Effector memory CD8-positive, alpha-beta T cell (primary cell): Measurements from ENCODE around the gene HEBP2.

Source experiments
- ATAC-seq: fragments of 150-1000 bp; cut with Tn5 transposase; replicated peaks from 2 replicates; pipeline ENCODE4 v1.10.0; 2021; ENCODE audit warnings: mild to moderate bottlenecking, moderate library complexity
- DNase-seq, 3 experiments: peaks; one replicate each; pipeline ENCODE4 v3.0.0; 2021
- H3K27ac Mint-ChIP-seq, 2 donors: one replicate each; pipeline ENCODE4 v1.8.0; 2022; ENCODE audit warnings: mild to moderate bottlenecking in 2 of 2, mixed read lengths in 2 of 2, moderate library complexity in 2 of 2
- H3K27me3 Mint-ChIP-seq, 2 donors: one replicate each; pipeline ENCODE4 v1.8.0; 2022; ENCODE audit warnings: mixed read lengths in 2 of 2
- H3K36me3 Mint-ChIP-seq: one replicate; pipeline ENCODE4 v1.8.0; 2022; ENCODE audit warnings: mild to moderate bottlenecking, moderate library complexity, mixed read lengths; ENCODE audit not compliant: insufficient read depth
- H3K4me1 Mint-ChIP-seq, 2 donors: one replicate each; pipeline ENCODE4 v1.8.0; 2022; ENCODE audit warnings: low read depth in 2 of 2, mixed read lengths in 2 of 2
- H3K4me3 Mint-ChIP-seq, 2 donors: one replicate each; pipeline ENCODE4 v1.8.0; 2022; ENCODE audit warnings: mild to moderate bottlenecking in 2 of 2, mixed read lengths in 2 of 2, moderate library complexity in 2 of 2
- H3K9me3 Mint-ChIP-seq, 2 donors: one replicate each; pipeline ENCODE4 v1.8.0; 2022; ENCODE audit warnings: mixed read lengths in 2 of 2

HEBP2 gene

DNA sequence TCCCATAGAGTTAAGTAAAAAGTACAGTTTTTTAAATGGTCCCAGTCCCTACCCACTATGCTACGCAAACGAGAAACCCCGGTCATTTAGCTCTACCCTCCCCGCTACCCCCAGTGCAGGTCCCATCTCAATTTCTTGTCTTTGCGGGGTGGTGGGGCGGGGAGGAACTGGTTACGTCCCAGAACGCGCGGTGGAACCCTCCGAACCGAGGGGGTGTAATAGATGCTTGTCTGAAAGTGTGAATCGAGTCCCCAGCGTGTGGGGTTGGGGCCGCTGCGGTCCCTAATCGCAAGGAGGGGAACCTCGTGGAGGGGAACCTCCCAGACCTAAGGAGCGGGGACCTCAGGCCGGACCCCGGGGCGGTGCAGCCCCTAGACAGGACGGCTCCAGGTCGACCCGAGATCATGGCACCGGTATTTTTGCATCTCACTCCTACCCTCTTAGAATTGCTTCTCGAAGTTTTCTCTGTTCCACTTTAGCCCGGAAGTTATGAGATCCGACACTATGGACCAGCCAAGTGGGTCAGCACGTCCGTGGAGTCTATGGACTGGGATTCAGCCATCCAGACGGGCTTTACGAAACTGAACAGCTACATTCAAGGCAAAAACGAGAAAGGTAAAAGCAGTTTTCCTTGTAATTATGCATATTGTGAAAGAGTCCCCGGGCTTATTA, 779 bp downstream of the HEBP2 start:
- ATAC-seq (peak; percentile 26), DNase-seq (peak in 2 of 3 experiments; percentile 3 to 8)
- H3K4me3 Mint-ChIP-seq, result peak overlapping the region; percentile 77 to 81
- no peaks in the 10 kb centered on the region for H3K9me3 Mint-ChIP-seq
- peak overlapping the region; percentile 58 to 77 for H3K27ac Mint-ChIP-seq
- H3K4me1 Mint-ChIP-seq, result peaks cover 5 to 18% of the 10 kb centered on the region in 2 donors
- peaks cover 23% of the 10 kb centered on the region for H3K36me3 Mint-ChIP-seq
- no peaks in the 10 kb centered on the region for H3K27me3 Mint-ChIP-seq

DNA sequence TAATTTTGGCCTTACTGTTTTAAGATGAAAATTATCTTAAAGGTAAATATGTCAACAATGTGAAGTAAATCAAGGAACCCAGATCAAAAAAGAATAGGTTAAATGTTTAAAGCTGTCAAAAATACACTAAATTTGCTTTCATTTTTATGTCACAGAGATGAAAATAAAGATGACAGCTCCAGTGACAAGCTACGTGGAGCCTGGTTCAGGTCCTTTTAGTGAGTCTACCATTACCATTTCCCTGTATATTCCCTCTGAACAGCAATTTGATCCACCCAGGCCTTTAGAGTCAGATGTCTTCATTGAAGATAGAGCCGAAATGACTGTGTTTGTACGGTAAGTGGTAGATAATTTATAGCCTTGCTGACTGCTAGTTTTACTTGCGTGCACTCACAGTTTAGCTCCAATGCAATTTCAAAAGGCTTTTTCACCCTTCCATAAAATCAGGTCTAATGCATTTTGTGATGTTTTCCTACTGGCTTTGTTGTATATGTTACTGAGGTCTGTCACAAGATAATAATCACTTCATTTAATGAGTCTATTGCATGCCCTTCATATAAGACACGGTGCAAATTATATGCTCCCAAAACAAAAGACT, 1.9 kb downstream of the HEBP2 start:
- Mint-ChIP-seq H3K27ac (no peak overlapping the region), H3K4me3 (no peak overlapping the region), H3K9me3 (no peaks in the 10 kb centered on the region), H3K36me3 (peaks cover 30% of the 10 kb centered on the region), H3K27me3 (no peaks in the 10 kb centered on the region), H3K4me1 (peaks cover 5 to 21% of the 10 kb centered on the region in 2 donors)
- no peak for DNase-seq
- ATAC-seq, result no peak

DNA sequence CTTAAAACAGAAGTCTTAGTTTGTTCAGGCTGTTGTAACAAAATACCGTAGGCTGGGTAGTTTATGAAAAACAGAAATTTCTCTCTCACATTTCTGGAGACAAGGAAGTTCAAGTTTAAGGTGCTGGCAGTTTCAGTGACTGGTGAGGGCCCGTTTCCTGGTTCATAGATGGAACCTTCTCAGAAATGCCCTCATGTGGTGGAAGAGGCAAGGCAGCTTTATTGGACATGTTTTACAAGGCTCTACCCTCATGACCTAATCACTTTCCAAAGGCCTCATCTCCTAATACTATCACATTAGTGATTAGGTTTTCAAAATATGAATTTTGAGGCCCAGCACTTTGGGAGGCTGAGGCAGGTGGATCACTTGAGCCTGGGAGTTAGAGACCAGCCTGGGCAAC, 2.4 kb downstream of the HEBP2 start:
- Mint-ChIP-seq H3K27me3 (no peaks in the 10 kb centered on the region), H3K36me3 (peaks cover 32% of the 10 kb centered on the region), H3K4me1 (peaks cover 9 to 23% of the 10 kb centered on the region in 2 donors), H3K4me3 (no peak overlapping the region), H3K9me3 (no peaks in the 10 kb centered on the region), H3K27ac (no peak overlapping the region)
- no peak for ATAC-seq
- DNase-seq, result no peak

DNA sequence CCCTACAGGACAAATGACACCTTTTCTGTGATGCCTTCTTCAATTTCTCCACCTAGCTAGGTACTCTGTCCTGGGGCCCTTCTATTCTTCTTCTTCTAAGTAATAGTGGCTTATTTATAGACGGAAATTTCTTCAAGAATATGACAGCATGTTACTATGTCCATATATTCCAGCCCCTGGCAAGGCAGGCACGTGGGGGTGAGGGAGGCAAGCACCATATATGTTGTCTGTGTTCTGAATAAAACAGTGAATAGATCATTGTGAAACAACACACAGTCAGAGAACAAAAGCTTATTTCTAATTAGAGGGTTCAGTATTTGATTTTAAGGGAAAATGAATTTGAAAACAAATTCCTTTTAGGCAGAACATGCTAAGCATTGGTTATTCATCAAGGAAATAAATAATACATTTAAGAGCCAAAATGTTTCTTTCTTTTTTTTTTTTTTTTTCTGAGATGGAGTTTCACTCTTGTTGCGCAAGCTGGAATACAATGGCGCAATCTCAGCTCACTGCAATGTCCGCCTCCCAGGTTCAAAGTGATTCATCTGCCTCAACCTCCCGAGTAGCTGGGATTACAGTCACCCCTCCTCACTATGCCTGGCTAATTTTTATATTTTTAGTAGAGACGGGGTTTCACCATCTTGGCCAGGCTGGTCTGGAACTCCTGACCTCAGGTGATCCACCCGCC, 6.2 kb downstream of the HEBP2 start:
- Mint-ChIP-seq H3K4me1 (peaks cover 4 to 13% of the 10 kb centered on the region in 2 donors), H3K9me3 (no peaks in the 10 kb centered on the region), H3K36me3 (peaks cover 47% of the 10 kb centered on the region), H3K27me3 (no peaks in the 10 kb centered on the region), H3K27ac (no peak overlapping the region), H3K4me3 (no peak overlapping the region)
- no peak for DNase-seq
- ATAC-seq, result no peak

DNA sequence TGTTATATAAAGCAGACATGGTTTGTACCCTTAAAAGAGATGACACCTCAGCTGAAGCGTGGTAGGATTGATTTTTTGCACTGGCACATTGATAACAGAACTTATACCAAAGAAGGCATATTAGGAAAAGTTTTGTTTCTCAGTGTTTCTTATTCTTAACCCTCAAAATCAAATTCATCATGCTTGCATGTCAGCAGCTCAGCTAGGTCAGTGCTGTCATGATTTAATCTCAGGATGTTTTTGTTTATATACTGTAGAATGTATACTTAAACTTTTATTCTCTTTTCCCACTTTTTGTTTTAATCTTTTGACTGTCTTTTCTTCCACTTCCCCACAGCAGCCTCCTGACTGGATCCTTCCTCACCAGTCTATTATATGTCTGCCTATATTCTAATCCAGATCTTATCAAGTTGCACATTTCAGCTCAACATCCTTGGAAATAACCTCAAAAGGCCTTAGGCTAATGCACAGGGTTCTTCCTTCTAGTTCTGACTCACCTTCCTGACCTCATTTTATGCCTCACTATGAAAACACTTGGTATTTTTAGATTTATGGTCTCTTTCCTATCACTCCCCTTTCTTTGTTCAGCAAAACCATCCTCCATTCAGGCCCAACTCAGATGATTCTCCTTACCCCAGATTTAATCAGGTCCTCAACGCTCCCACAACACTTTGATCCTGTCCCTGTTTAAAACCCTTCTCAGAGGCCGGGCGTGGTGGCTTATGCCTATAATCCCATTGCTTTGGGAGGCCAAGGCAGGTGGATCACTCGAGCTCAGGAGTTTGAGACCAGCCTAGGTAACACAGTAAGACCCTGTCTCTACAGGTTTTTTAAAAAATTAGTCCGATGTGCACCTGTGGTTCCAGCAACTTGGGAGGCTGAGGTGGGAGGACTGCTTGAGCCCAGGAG, 7.2 kb downstream of the HEBP2 start:
- Mint-ChIP-seq H3K4me1 (peaks cover 4 to 13% of the 10 kb centered on the region in 2 donors), H3K9me3 (no peaks in the 10 kb centered on the region), H3K4me3 (no peak overlapping the region), H3K27ac (no peak overlapping the region), H3K27me3 (no peaks in the 10 kb centered on the region), H3K36me3 (peaks cover 46% of the 10 kb centered on the region)
- ATAC-seq (no peak), DNase-seq (no peak)

DNA sequence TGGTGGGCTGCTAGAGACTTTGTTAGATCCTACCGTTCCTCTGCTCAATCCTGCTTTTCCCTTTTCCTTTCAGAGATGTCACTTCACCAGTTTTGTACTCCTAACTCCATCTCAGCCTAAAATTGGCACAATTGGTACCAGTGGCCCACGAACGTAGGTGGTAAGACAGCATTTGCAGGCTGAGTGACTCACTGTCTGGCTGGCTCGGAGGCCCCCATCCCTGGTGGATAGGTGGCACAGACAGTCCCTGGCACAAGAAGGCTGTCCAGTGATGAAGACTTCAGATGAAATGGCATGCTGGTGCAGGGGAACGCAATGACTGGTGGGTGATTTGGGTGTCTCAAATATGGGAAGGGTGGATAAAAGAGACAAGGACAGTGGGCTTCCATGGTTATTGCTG, 11.1 kb downstream of the HEBP2 start:
- ATAC-seq (no peak), DNase-seq (no peak)
- no peaks in the 10 kb centered on the region for H3K27me3 Mint-ChIP-seq
- H3K4me3 Mint-ChIP-seq, result no peak overlapping the region
- H3K27ac Mint-ChIP-seq, result no peak overlapping the region
- H3K36me3 Mint-ChIP-seq, result peaks cover 29% of the 10 kb centered on the region
- peaks cover 4 to 8% of the 10 kb centered on the region in 2 donors for H3K4me1 Mint-ChIP-seq
- H3K9me3 Mint-ChIP-seq, result no peaks in the 10 kb centered on the region

DNA sequence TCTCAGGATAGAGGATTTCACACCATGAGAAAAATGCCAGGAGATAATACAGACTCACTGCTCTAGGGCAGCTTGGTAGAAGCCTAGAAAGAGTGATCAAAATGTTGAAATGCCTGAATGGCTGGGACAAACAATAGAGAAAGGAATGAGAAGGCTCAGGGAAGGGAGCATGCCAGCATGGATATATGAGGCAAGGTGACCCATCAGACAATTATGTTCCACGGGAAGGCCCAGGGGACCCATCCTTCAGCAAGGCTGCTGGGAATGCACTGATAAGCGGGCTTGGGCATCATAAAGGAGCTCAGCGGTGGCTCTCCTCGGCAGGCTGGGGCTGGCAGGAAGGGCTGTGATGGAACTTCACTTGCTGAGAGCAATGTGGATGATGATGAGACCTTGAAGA, 12.2 kb downstream of the HEBP2 start:
- H3K27me3 Mint-ChIP-seq, result no peaks in the 10 kb centered on the region
- no peak overlapping the region for H3K4me3 Mint-ChIP-seq
- H3K27ac Mint-ChIP-seq, result no peak overlapping the region
- H3K9me3 Mint-ChIP-seq, result no peaks in the 10 kb centered on the region
- no peak for ATAC-seq
- peaks cover 26% of the 10 kb centered on the region for H3K36me3 Mint-ChIP-seq
- H3K4me1 Mint-ChIP-seq, result peaks cover 3 to 7% of the 10 kb centered on the region in 2 donors
- no peak for DNase-seq

DNA sequence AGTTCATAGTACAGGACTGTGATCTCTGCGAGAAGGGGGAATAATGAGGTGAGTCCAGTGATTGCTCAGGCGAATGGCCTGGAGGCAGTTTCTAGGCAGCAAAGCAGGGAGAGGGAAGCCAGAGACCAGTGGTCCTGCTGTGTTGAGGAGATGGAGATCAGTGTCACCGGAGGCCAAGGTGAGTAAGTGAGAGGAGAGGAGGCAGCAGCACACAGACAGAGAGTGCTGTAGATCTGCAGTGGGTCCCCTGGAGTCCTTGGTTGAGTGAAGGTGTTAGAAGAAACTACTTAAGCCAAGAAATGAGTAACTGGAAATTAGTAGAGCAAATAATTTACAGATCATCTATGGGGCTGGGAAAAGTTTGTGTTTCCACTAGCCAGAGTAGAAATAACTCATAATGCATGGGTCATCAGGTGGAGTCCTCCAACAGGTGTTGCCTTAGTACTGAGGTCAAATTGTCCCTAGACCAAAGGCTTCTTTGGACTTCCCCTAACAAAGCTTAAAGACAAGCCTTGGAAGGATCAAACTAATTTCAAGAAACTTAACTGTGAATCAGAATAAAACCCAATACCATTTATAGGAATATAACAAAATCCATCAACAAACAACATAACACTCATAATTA, 13.6 kb downstream of the HEBP2 start:
- Mint-ChIP-seq H3K36me3 (peaks cover 12% of the 10 kb centered on the region), H3K4me1 (peaks cover 2 to 4% of the 10 kb centered on the region in 2 donors), H3K4me3 (no peak overlapping the region), H3K9me3 (no peaks in the 10 kb centered on the region), H3K27ac (no peak overlapping the region), H3K27me3 (no peaks in the 10 kb centered on the region)
- ATAC-seq (no peak), DNase-seq (no peak)

DNA sequence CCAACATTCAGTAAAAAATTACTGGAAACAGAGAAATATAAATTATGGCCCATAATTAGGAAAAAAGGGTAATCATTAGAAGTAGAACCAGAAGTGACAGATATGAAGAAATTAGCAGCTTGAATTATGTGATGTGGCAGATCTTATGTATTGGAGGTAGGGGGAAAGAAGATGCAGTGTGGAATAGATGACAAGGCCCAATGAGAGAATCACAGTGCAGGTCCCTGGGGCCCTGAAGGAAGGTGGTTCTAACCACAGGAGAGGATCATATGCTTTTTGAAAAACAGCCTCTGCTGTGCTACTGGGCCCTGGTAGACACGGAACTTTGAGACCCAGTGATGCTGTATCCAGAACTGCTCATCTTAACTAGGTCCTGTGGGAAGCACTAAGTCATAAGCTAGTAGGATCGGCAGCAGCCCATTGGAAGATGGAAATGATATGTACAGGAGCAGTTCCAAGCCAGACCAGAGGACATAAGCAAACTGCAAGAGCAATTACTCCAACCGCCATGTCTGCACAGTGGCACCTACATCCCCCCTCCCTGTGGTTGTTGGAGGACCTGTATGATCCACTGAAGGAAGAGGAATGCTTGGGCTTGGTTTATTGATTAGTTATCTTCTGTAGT, 14.2 kb downstream of the HEBP2 start:
- H3K4me1 Mint-ChIP-seq, result peaks cover 2 to 4% of the 10 kb centered on the region in 2 donors
- H3K27me3 Mint-ChIP-seq, result no peaks in the 10 kb centered on the region
- no peak overlapping the region for H3K4me3 Mint-ChIP-seq
- no peak overlapping the region for H3K27ac Mint-ChIP-seq
- H3K36me3 Mint-ChIP-seq, result peaks cover 7% of the 10 kb centered on the region
- DNase-seq (no peak), ATAC-seq (no peak)
- H3K9me3 Mint-ChIP-seq, result no peaks in the 10 kb centered on the region

DNA sequence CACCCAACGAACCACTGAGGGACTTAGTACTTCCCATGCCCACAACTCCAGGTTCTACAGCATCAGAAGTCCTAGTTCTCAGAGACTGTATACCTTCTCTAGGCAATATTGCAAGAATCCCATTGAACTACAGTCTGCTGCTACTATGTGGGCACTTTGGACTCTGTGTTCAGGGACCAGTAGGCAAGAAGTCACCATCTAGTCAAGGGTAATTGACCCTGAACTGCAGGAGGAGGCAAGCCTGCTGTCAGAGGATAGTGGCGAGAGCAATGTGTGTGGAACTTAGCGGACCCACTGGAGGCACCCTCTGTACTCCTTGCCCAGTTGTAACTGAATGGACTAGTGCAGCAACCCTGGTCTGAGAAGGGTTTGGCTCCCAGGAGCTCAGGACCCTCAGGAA, 15.7 kb downstream of the HEBP2 start:
- no peak for DNase-seq

DNA sequence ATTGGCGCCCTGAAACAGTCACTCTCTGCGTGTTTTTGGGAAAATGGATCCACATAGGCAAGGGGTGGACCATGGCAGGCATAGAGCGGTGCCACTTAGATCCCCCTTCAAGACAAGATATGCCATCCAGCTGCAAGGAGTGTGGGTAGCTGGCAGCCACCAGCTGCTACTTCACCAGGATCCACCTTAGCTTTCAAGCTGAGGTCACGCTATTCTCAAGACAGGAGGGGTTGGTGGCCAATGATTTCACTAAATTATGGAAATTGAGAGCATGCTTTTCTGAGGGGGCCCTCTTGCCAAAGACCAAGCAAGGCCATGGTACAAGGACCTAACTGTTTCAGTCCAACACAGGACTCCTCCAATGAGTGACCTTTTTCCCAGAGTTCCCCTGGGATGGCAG, 16.3 kb downstream of the HEBP2 start:
- ATAC-seq (no peak), DNase-seq (no peak)
- H3K36me3 Mint-ChIP-seq, result peaks cover 6% of the 10 kb centered on the region
- H3K4me1 Mint-ChIP-seq, result peaks cover 0 to 4% of the 10 kb centered on the region in 2 donors
- H3K27me3 Mint-ChIP-seq, result peaks cover 0 to under 1% of the 10 kb centered on the region in 2 donors
- H3K27ac Mint-ChIP-seq, result no peak overlapping the region
- no peaks in the 10 kb centered on the region for H3K9me3 Mint-ChIP-seq
- H3K4me3 Mint-ChIP-seq, result no peak overlapping the region

More for the DNA sequence above, 15.7 kb downstream of the HEBP2 start:
- Mint-ChIP-seq H3K9me3 (no peaks in the 10 kb centered on the region), H3K27me3 (no peaks in the 10 kb centered on the region), H3K4me1 (peaks cover 2 to 4% of the 10 kb centered on the region in 2 donors), H3K4me3 (no peak overlapping the region), H3K36me3 (peaks cover 6% of the 10 kb centered on the region), H3K27ac (no peak overlapping the region)
- no peak for ATAC-seq

DNA sequence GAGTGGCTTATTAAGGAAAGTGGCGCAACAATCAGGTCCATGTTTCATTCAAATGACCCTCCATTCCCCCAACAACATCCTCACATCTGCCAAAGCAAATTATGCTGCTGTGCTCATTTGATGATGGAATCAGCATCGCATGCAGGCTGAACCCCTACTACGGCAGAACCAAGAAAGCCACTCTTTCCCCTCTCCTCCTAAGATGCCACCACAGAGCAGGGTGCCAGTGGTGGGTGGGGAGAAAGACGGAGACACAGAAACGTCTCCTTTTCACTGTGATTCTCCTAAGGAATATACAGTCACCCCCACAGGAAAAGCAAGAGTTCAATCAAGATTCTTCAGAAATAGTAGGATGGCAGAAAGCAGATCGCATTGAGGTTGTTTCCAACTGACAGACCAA, 17.1 kb downstream of the HEBP2 start:
- ATAC-seq (no peak), DNase-seq (no peak)
- Mint-ChIP-seq H3K4me1 (peaks cover 0 to 4% of the 10 kb centered on the region in 2 donors), H3K27me3 (peaks cover 0 to 5% of the 10 kb centered on the region in 2 donors), H3K36me3 (peaks cover 6% of the 10 kb centered on the region), H3K9me3 (no peaks in the 10 kb centered on the region), H3K4me3 (no peak overlapping the region), H3K27ac (no peak overlapping the region)
